Measurements from ENCODE around the gene NES.

The NES gene

GRCh38 chr1:156681196-156681960, 4.2 kb upstream of the NES start:
- Histone ChIP-seq H3K36me3 (replicated peaks) (no peaks in the 10 kb centered on the region), H3K27ac (no peak overlapping the region), H3K27me3 (replicated peaks) (no peaks in the 10 kb centered on the region), H3K4me3 (ENCODE audit: low read depth, low read length) (no peak overlapping the region)
- no peak for DNase-seq
- TF ChIP-seq CTCF (IDR thresholded peaks at IDR 0.05; ENCODE audit: low read depth, low read length, missing control alignments) = no peak
- in situ Hi-C loops (cut with HindIII; ENCODE audit: low pct_ligation_motif_present, low sequenced_read_pairs) = no loop called here

- in situ Hi-C loops (cut with HindIII; ENCODE audit: low pct_ligation_motif_present, low sequenced_read_pairs) = no loop called here
- Histone ChIP-seq H3K27me3 (replicated peaks) (no peaks in the 10 kb centered on the region), H3K27ac (no peak overlapping the region), H3K4me3 (ENCODE audit: low read depth, low read length) (no peak overlapping the region), H3K36me3 (replicated peaks) (no peaks in the 10 kb centered on the region)
- no peak for DNase-seq
- no peak for TF ChIP-seq CTCF (IDR thresholded peaks at IDR 0.05; ENCODE audit: low read depth, low read length, missing control alignments)
These were observed 2.8 kb upstream of the NES start for GRCh38 chr1:156680056-156680455.

DNA sequence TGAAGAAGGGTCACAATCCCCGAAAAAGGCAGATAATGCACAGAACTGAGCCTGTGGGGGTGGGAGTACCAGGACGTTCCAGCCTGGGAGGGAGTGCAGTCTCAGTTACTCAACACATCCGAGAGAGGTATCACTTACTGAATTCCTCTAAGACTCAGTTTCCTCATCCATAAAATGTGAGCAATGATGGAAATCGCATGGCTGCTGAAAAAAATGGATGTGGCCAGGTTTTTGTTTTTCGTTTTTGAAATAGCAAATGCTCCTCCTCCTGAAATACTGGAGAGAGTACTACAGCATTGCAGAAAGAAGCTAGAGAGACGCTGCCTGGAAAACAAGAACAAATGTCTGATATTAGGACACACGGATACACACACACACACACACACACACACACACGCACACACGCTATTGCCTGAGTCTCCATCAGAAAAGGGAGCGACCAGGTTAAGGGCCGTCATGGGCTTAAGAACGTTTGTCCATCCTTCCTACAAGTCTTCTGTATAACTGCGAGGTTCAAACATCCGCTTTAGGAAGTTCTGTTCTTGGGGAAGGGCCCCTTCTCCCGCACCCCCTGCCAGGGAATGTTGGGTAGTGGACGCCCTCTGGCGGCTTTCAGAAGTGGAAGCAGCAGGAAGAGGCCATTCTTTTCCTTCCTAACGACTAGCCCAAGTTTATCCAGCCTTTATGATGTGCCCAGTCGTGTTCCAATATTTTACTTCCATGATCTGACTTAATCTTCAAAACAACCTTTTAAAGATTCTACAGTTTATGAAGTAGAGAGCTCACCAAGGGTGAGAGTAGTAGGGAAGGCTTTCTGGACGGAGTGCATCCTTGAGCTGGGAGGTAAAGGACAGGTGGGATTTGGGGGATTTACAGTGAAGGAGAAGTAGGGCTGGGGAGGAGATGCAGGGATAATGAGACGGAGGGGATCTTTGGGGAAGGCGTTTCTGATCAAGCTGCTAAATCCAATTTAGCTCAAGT, 699 bp upstream of the NES start:
- peak; percentile 65 for DNase-seq
- in situ Hi-C loops (cut with HindIII; ENCODE audit: low pct_ligation_motif_present, low sequenced_read_pairs) = no loop called here
- Histone ChIP-seq H3K4me3 (ENCODE audit: low read depth, low read length) (peak overlapping the region; percentile 53), H3K36me3 (replicated peaks) (peaks cover 6% of the 10 kb centered on the region), H3K27ac (no peak overlapping the region), H3K27me3 (replicated peaks) (no peaks in the 10 kb centered on the region)
- TF ChIP-seq CTCF (IDR thresholded peaks at IDR 0.05; ENCODE audit: low read depth, low read length, missing control alignments) = peak; percentile 95

DNA sequence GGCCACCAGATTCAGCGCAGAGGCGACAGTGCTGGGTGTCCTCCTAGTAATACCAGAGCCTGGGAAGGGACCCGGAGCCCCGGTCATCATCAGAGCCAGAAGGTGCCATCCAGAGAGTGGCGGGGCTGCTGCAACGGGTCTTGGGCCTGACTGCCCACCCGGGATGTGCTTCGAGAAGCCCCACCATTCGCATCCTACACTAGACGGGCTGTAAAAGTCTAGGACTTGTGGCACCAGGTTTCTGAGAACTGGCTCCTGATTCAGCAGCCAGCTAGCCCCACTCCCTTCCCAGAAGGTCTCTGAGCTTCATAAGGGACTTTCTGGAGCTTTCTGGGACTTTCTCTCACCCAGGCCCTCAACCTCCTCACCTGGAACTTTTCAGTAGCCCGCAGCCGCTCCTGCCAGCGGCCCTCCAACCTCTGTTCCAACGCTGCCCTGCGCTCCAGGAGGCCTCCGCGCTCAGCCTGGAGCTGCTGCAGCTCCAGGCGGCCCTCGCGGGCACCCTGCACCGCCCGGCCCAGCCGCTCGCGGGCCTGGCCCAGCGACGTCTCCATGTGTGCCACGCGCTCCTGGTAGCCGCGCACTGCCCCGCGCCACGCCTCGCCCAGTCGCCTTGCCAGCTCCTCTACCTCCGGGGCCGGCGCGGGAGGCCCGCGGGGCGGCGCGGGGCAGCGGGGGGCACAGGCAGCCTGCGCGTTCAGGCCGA, 940 bp downstream of the NES start:
- H3K4me3 ChIP-seq (ENCODE audit: low read depth, low read length) = peak overlapping the region; percentile 53
- DNase-seq = no peak
- no peak for TF ChIP-seq CTCF (IDR thresholded peaks at IDR 0.05; ENCODE audit: low read depth, low read length, missing control alignments)
- H3K36me3 ChIP-seq (replicated peaks) = peaks cover 7% of the 10 kb centered on the region
- H3K27ac ChIP-seq = no peak overlapping the region
- in situ Hi-C loops (cut with HindIII; ENCODE audit: low pct_ligation_motif_present, low sequenced_read_pairs) = no loop called here
- H3K27me3 ChIP-seq (replicated peaks) = no peaks in the 10 kb centered on the region

- no peaks in the 10 kb centered on the region for H3K27me3 ChIP-seq (replicated peaks)
These were observed 1.7 kb downstream of the NES start for GRCh38 chr1:156675210-156676113.

More at GRCh38 chr1:156675210-156676113, 1.7 kb downstream of the NES start:
- no peak for TF ChIP-seq CTCF (IDR thresholded peaks at IDR 0.05; ENCODE audit: low read depth, low read length, missing control alignments)
- in situ Hi-C loops (cut with HindIII; ENCODE audit: low pct_ligation_motif_present, low sequenced_read_pairs) = no loop called here
- no peak overlapping the region for H3K27ac ChIP-seq
- DNase-seq = no peak
- H3K4me3 ChIP-seq (ENCODE audit: low read depth, low read length) = peak overlapping the region; percentile 53
- peaks cover 7% of the 10 kb centered on the region for H3K36me3 ChIP-seq (replicated peaks)
